Measurements from ENCODE around the gene RPS6KA2.

Gene RPS6KA2

GRCh38 chr6:166621114-166621540, 5.9 kb downstream of the RPS6KA2 start:
- H3K4me3 ChIP-seq (ENCODE audit: extremely low read depth, insufficient read depth, low read length, poor library complexity, severe bottlenecking) = no peak overlapping the region
- WGBS, 2 experiments (ENCODE audit: insufficient coverage in 2 of 2) = 78% methylated on average over 3 to 5 of the region's 6 CpGs
- H3K9me3 ChIP-seq (ENCODE audit: control insufficient read depth, low read length) = no peaks in the 10 kb centered on the region
- H3K27ac ChIP-seq (ENCODE audit: low read depth, low read length, severe bottlenecking) = no peak overlapping the region
- peaks cover 13% of the 10 kb centered on the region for H3K4me1 ChIP-seq (ENCODE audit: control insufficient read depth, insufficient read depth, low read length, poor library complexity, severe bottlenecking)
- peaks cover 14% of the 10 kb centered on the region for H3K36me3 ChIP-seq (ENCODE audit: control insufficient read depth, insufficient read depth, low read length)

DNA sequence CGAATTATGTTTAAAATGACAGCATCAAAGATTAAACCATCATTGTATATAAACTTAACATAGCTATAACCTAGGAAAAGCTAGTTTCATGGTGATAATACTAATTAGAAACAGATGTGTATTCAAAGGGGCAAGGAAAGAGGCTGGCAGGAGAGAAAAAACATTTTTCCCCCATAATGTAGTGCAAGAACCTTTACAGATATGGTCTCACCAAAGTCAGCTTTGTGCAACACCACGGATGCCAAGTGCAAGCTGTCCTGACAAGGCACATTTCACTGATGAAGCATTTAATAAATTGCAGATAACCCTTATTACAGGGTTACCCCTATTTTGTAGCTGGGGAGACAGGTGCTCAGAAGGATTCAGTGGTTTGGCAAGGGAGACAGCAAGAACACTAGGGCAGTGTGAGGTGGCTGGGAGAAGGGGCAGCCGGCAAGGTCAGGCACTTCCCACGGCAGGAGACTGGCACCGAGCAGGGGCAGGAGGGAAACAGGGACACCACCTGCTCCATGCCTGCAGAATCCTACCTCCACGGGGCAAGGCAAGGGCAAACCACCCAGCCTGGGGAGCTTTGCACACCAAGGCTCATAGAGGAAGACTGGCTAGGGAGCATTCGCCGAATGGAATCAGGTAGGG, 6.5 kb downstream of the RPS6KA2 start:
- Histone ChIP-seq H3K4me1 (ENCODE audit: control insufficient read depth, insufficient read depth, low read length, poor library complexity, severe bottlenecking) (peaks cover 18% of the 10 kb centered on the region), H3K9me3 (ENCODE audit: control insufficient read depth, low read length) (no peaks in the 10 kb centered on the region), H3K36me3 (ENCODE audit: control insufficient read depth, insufficient read depth, low read length) (peaks cover 14% of the 10 kb centered on the region), H3K4me3 (ENCODE audit: extremely low read depth, insufficient read depth, low read length, poor library complexity, severe bottlenecking) (no peak overlapping the region), H3K27ac (ENCODE audit: low read depth, low read length, severe bottlenecking) (peak overlapping the region; percentile 33)
- 66 to 79% methylated on average over 6 of the region's 8 CpGs for WGBS, 2 experiments (ENCODE audit: insufficient coverage in 2 of 2)

- H3K27ac ChIP-seq (ENCODE audit: low read depth, low read length, severe bottlenecking) = peak overlapping the region; percentile 33
- WGBS, 2 experiments (ENCODE audit: insufficient coverage in 2 of 2) = 89 to 95% methylated on average over 2 to 3 of the region's 3 CpGs
- H3K4me3 ChIP-seq (ENCODE audit: extremely low read depth, insufficient read depth, low read length, poor library complexity, severe bottlenecking) = no peak overlapping the region
- H3K36me3 ChIP-seq (ENCODE audit: control insufficient read depth, insufficient read depth, low read length) = peaks cover 14% of the 10 kb centered on the region
- H3K4me1 ChIP-seq (ENCODE audit: control insufficient read depth, insufficient read depth, low read length, poor library complexity, severe bottlenecking) = peaks cover 25% of the 10 kb centered on the region
- no peaks in the 10 kb centered on the region for H3K9me3 ChIP-seq (ENCODE audit: control insufficient read depth, low read length)
Observed at GRCh38 chr6:166619912-166620311, 7.1 kb downstream of the RPS6KA2 start.

GRCh38 chr6:166618866-166619761, 7.9 kb downstream of the RPS6KA2 start:
- peak overlapping the region; percentile 17 for H3K27ac ChIP-seq (ENCODE audit: low read depth, low read length, severe bottlenecking)
- WGBS, 2 experiments (ENCODE audit: insufficient coverage in 2 of 2) = 92 to 95% methylated on average over 23 to 26 of the region's 27 CpGs
- H3K4me3 ChIP-seq (ENCODE audit: extremely low read depth, insufficient read depth, low read length, poor library complexity, severe bottlenecking) = no peak overlapping the region
- peaks cover 14% of the 10 kb centered on the region for H3K36me3 ChIP-seq (ENCODE audit: control insufficient read depth, insufficient read depth, low read length)
- peaks cover 29% of the 10 kb centered on the region for H3K4me1 ChIP-seq (ENCODE audit: control insufficient read depth, insufficient read depth, low read length, poor library complexity, severe bottlenecking)
- H3K9me3 ChIP-seq (ENCODE audit: control insufficient read depth, low read length) = no peaks in the 10 kb centered on the region

- Histone ChIP-seq H3K9me3 (ENCODE audit: control insufficient read depth, low read length) (no peaks in the 10 kb centered on the region), H3K4me3 (ENCODE audit: extremely low read depth, insufficient read depth, low read length, poor library complexity, severe bottlenecking) (no peak overlapping the region), H3K27ac (ENCODE audit: low read depth, low read length, severe bottlenecking) (no peak overlapping the region), H3K36me3 (ENCODE audit: control insufficient read depth, insufficient read depth, low read length) (peaks cover 14% of the 10 kb centered on the region), H3K4me1 (ENCODE audit: control insufficient read depth, insufficient read depth, low read length, poor library complexity, severe bottlenecking) (peaks cover 29% of the 10 kb centered on the region)
- WGBS, 2 experiments (ENCODE audit: insufficient coverage in 2 of 2) = 93 to 100% methylated on average over 1 to 4 of the region's 4 CpGs
Observed at GRCh38 chr6:166618251-166618650, 8.8 kb downstream of the RPS6KA2 start.

DNA sequence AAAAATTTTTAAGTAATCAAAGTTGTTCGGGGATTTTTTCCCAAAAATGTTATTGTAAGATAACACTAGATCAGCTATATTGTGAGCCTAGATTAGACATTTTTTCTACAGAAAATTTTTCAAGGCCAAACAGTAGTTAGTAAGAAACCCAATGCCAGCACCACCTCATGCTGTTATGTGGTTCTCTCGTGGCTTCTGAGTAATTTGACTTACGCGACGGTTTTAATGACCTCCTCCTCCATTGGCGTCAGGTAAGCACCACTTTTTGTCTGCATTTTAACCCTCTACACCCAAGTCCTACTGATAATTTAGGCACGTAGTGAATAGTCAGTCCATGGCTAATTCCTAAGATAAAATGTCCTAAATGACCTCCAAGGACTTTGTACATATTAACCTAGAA, 9.7 kb downstream of the RPS6KA2 start:
- no peaks in the 10 kb centered on the region for H3K9me3 ChIP-seq (ENCODE audit: control insufficient read depth, low read length)
- peaks cover 29% of the 10 kb centered on the region for H3K4me1 ChIP-seq (ENCODE audit: control insufficient read depth, insufficient read depth, low read length, poor library complexity, severe bottlenecking)
- 87 to 88% methylated on average over 6 to 7 of the region's 7 CpGs for WGBS, 2 experiments (ENCODE audit: insufficient coverage in 2 of 2)
- H3K4me3 ChIP-seq (ENCODE audit: extremely low read depth, insufficient read depth, low read length, poor library complexity, severe bottlenecking) = no peak overlapping the region
- no peak overlapping the region for H3K27ac ChIP-seq (ENCODE audit: low read depth, low read length, severe bottlenecking)
- peaks cover 14% of the 10 kb centered on the region for H3K36me3 ChIP-seq (ENCODE audit: control insufficient read depth, insufficient read depth, low read length)

DNA sequence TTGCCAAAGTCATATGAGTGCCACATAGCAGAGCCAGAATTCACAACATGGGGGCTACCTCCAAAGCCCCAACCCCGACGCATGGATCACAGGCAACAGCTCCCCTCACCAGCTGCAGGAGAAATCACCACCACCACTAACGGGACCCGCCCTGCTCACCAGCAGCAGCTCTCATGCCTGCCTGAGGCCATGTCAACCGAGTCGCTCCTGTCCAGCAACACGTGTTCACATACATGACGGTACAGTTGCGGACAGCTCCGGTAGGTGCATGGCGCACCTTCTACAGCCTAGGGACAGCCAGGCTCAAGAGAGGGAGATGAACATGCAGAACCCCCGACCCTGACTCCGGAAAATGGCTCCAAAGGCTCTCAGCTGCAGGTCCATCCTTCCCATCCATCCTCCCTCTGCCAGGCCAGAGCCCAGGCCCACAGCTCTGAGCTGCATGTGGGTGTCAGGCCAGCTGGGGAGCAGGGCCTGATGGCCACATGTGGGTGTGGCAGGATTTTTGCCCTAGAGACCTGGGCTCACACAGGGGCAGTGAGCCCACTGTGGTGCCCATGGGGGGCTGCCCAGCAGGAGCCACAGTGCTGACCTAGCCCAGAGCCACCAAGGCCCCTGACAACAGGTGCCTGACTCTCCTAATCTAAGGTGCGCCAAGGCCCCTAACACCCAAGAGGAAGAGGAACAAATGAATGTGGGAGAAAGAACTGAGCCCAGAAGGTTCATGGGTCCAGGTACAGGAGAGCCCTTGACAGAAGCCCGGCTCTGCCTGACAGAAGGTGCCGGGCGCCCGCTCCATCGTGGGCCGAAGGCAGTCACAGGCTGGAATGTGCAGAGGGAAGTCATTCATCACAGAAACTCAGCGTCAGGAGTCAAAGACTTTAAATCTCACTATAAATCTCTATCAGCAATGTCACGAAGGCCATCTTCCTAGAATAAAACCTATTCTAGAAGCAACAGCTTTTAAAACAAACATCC, 10.5 kb downstream of the RPS6KA2 start:
- H3K9me3 ChIP-seq (ENCODE audit: control insufficient read depth, low read length) = no peaks in the 10 kb centered on the region
- H3K4me1 ChIP-seq (ENCODE audit: control insufficient read depth, insufficient read depth, low read length, poor library complexity, severe bottlenecking) = peaks cover 29% of the 10 kb centered on the region
- peaks cover 14% of the 10 kb centered on the region for H3K36me3 ChIP-seq (ENCODE audit: control insufficient read depth, insufficient read depth, low read length)
- H3K4me3 ChIP-seq (ENCODE audit: extremely low read depth, insufficient read depth, low read length, poor library complexity, severe bottlenecking) = no peak overlapping the region
- 95% methylated on average over 15 to 20 of the region's 22 CpGs for WGBS, 2 experiments (ENCODE audit: insufficient coverage in 2 of 2)
- H3K27ac ChIP-seq (ENCODE audit: low read depth, low read length, severe bottlenecking) = no peak overlapping the region

- Histone ChIP-seq H3K27ac (ENCODE audit: low read depth, low read length, severe bottlenecking) (no peak overlapping the region), H3K4me1 (ENCODE audit: control insufficient read depth, insufficient read depth, low read length, poor library complexity, severe bottlenecking) (peaks cover 29% of the 10 kb centered on the region), H3K36me3 (ENCODE audit: control insufficient read depth, insufficient read depth, low read length) (peaks cover 14% of the 10 kb centered on the region), H3K9me3 (ENCODE audit: control insufficient read depth, low read length) (no peaks in the 10 kb centered on the region), H3K4me3 (ENCODE audit: extremely low read depth, insufficient read depth, low read length, poor library complexity, severe bottlenecking) (no peak overlapping the region)
- WGBS, 2 experiments (ENCODE audit: insufficient coverage in 2 of 2) = 91 to 93% methylated on average over 18 of the region's 21 CpGs
Observed at GRCh38 chr6:166615059-166615770, 11.8 kb downstream of the RPS6KA2 start.

- H3K36me3 ChIP-seq (ENCODE audit: control insufficient read depth, insufficient read depth, low read length) = peaks cover 14% of the 10 kb centered on the region
- H3K4me3 ChIP-seq (ENCODE audit: extremely low read depth, insufficient read depth, low read length, poor library complexity, severe bottlenecking) = no peak overlapping the region
- no peaks in the 10 kb centered on the region for H3K9me3 ChIP-seq (ENCODE audit: control insufficient read depth, low read length)
- WGBS, 2 experiments (ENCODE audit: insufficient coverage in 2 of 2) = 89 to 91% methylated on average over 8 to 10 of the region's 10 CpGs
- no peak overlapping the region for H3K27ac ChIP-seq (ENCODE audit: low read depth, low read length, severe bottlenecking)
- H3K4me1 ChIP-seq (ENCODE audit: control insufficient read depth, insufficient read depth, low read length, poor library complexity, severe bottlenecking) = peaks cover 26% of the 10 kb centered on the region
Observed at GRCh38 chr6:166614589-166614988, 12.5 kb downstream of the RPS6KA2 start.

GRCh38 chr6:166614171-166614583, 12.9 kb downstream of the RPS6KA2 start:
- Histone ChIP-seq H3K4me1 (ENCODE audit: control insufficient read depth, insufficient read depth, low read length, poor library complexity, severe bottlenecking) (peaks cover 21% of the 10 kb centered on the region), H3K4me3 (ENCODE audit: extremely low read depth, insufficient read depth, low read length, poor library complexity, severe bottlenecking) (no peak overlapping the region), H3K36me3 (ENCODE audit: control insufficient read depth, insufficient read depth, low read length) (peaks cover 14% of the 10 kb centered on the region), H3K27ac (ENCODE audit: low read depth, low read length, severe bottlenecking) (no peak overlapping the region), H3K9me3 (ENCODE audit: control insufficient read depth, low read length) (no peaks in the 10 kb centered on the region)
- WGBS, 2 experiments (ENCODE audit: insufficient coverage in 2 of 2) = 96% methylated on average over 11 to 12 of the region's 12 CpGs
